Measurements from ENCODE around the gene VAMP8. TPM values are rescaled to one million over a fixed set of nuclear protein-coding genes. Genes with fewer than 3 reads are reported as not detected.
A peak's percentile ranks its signal among the peaks of the same experiment; 100 is the strongest.

VAMP8 gene
- total RNA-seq, 1 donor from 2014 or later = 0.52 TPM

DNA sequence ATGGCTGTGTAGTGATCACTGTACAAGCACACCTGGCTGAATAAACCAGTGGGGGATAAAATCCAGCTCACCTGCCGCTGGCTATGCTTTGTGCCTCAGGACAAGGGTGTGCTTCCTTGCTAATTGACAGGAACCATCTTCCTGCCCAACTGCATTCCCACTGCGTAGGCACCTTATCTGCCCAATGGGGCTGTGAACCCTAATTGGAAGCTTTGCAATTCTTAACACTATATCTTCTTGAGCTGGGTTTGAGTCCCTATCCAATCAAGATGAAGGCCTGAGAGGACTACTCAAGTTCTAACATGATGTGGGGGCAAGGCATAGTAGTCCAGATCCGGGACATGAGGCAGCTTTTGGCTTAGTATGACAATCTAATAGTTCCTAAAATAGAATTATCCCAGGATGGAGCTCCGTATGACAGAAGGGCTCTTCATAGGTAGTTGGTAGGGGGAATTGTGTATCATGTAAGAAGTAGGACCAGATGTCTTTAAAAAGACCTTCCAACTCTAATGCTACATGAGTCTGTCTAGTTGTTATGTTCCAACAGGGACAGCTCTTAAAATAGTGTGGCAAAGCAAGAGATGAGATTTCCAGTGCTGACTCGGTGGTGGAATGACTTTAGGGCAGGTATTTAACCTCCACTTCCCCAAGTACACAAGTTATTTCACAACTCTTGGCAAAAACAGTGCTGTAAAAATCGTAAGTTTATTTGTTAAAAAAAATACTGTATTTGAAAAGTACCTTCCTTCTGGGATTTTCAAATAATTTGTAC, 27.4 kb downstream of the VAMP8 start:
- Histone ChIP-seq H3K4me1 (peaks cover 4% of the 10 kb centered on the region), H3K27me3 (no peaks in the 10 kb centered on the region), H2AFZ (replicated peaks) (no peak overlapping the region), H3F3A (ENCODE audit: low read depth) (peaks cover 31% of the 10 kb centered on the region), H3K79me2 (ENCODE audit: low read depth) (peaks cover 16% of the 10 kb centered on the region), H3K4me2 (no peak overlapping the region), H3K9me3 (ENCODE audit: low read depth) (no peaks in the 10 kb centered on the region), H3K9ac (no peak overlapping the region), H3K4me3 (no peak overlapping the region), H3K27ac (no peak overlapping the region), H4K20me1 (ENCODE audit: low read depth) (peaks cover 27% of the 10 kb centered on the region), H3K36me3 (no peaks in the 10 kb centered on the region)
- Mint-ChIP-seq H3K36me3 (peaks cover 24% of the 10 kb centered on the region), H3K4me3 (peak overlapping the region; percentile 63), H3K27ac (no peak overlapping the region), H3K27me3 (ENCODE audit: insufficient read depth, low read depth) (peaks cover 6% of the 10 kb centered on the region), H3K4me1 (peaks cover 32% of the 10 kb centered on the region), H3K9me3 (no peaks in the 10 kb centered on the region)
- TF ChIP-seq EZH2phosphoT487 (IDR thresholded peaks at IDR 0.05) = no peak
- no peak for TF ChIP-seq CTCF (IDR thresholded peaks at IDR 0.05)
- TF ChIP-seq EZH2 (IDR thresholded peaks at IDR 0.05) = no peak
- DNase-seq (ENCODE audit: low spot score) = no peak

- Mint-ChIP-seq H3K27me3 (ENCODE audit: insufficient read depth, low read depth) (peaks cover 6% of the 10 kb centered on the region), H3K9me3 (no peaks in the 10 kb centered on the region), H3K4me1 (peaks cover 37% of the 10 kb centered on the region), H3K27ac (peak overlapping the region; percentile 38), H3K4me3 (peak overlapping the region; percentile 57), H3K36me3 (peaks cover 24% of the 10 kb centered on the region)
- H3K79me2 ChIP-seq (ENCODE audit: low read depth) = peaks cover 23% of the 10 kb centered on the region
- H3K9me3 ChIP-seq (ENCODE audit: low read depth) = no peaks in the 10 kb centered on the region
- H2AFZ ChIP-seq (replicated peaks) = no peak overlapping the region
- H3K27ac ChIP-seq = no peak overlapping the region
- H3K36me3 ChIP-seq = no peaks in the 10 kb centered on the region
- H3K4me2 ChIP-seq = no peak overlapping the region
- no peaks in the 10 kb centered on the region for H3K27me3 ChIP-seq
- H3K4me1 ChIP-seq = peaks cover 4% of the 10 kb centered on the region
- peaks cover 27% of the 10 kb centered on the region for H4K20me1 ChIP-seq (ENCODE audit: low read depth)
- DNase-seq (ENCODE audit: low spot score) = no peak
- H3K9ac ChIP-seq = no peak overlapping the region
- no peak overlapping the region for H3K4me3 ChIP-seq
- TF ChIP-seq EZH2 (IDR thresholded peaks at IDR 0.05) (no peak), CTCF (IDR thresholded peaks at IDR 0.05) (no peak)
- peaks cover 29% of the 10 kb centered on the region for H3F3A ChIP-seq (ENCODE audit: low read depth)
Measured at GRCh38 chr2:85605406-85606115, 28.2 kb downstream of the VAMP8 start.

GRCh38 chr2:85606116-85606455, 28.7 kb downstream of the VAMP8 start:
- Mint-ChIP-seq H3K27ac (no peak overlapping the region), H3K4me3 (peak overlapping the region; percentile 57), H3K4me1 (peaks cover 37% of the 10 kb centered on the region), H3K27me3 (ENCODE audit: insufficient read depth, low read depth) (peaks cover 4% of the 10 kb centered on the region), H3K9me3 (no peaks in the 10 kb centered on the region), H3K36me3 (peaks cover 24% of the 10 kb centered on the region)
- DNase-seq (ENCODE audit: low spot score) = no peak
- peaks cover 28% of the 10 kb centered on the region for H3F3A ChIP-seq (ENCODE audit: low read depth)
- no peaks in the 10 kb centered on the region for H3K36me3 ChIP-seq
- H3K4me3 ChIP-seq = no peak overlapping the region
- no peaks in the 10 kb centered on the region for H3K9me3 ChIP-seq (ENCODE audit: low read depth)
- TF ChIP-seq CTCF (IDR thresholded peaks at IDR 0.05) (no peak), EZH2 (IDR thresholded peaks at IDR 0.05) (no peak), EZH2phosphoT487 (IDR thresholded peaks at IDR 0.05) (no peak)
- peaks cover 27% of the 10 kb centered on the region for H4K20me1 ChIP-seq (ENCODE audit: low read depth)
- H3K27me3 ChIP-seq = no peaks in the 10 kb centered on the region
- H3K4me1 ChIP-seq = peaks cover 4% of the 10 kb centered on the region
- no peak overlapping the region for H3K4me2 ChIP-seq
- H3K9ac ChIP-seq = no peak overlapping the region
- no peak overlapping the region for H3K27ac ChIP-seq
- H2AFZ ChIP-seq (replicated peaks) = no peak overlapping the region
- peaks cover 27% of the 10 kb centered on the region for H3K79me2 ChIP-seq (ENCODE audit: low read depth)

Measured in neural progenitor cell (in vitro differentiated cells).